ENCODE data around the gene CORO1C. TPM values are rescaled to one million over a fixed set of nuclear protein-coding genes. Genes with fewer than 3 reads are reported as not detected.

CORO1C gene
- total and polyA plus RNA-seq, 4 experiments from 2014 or later, result 8.0 to 12.6 (median 11.1) TPM

DNA sequence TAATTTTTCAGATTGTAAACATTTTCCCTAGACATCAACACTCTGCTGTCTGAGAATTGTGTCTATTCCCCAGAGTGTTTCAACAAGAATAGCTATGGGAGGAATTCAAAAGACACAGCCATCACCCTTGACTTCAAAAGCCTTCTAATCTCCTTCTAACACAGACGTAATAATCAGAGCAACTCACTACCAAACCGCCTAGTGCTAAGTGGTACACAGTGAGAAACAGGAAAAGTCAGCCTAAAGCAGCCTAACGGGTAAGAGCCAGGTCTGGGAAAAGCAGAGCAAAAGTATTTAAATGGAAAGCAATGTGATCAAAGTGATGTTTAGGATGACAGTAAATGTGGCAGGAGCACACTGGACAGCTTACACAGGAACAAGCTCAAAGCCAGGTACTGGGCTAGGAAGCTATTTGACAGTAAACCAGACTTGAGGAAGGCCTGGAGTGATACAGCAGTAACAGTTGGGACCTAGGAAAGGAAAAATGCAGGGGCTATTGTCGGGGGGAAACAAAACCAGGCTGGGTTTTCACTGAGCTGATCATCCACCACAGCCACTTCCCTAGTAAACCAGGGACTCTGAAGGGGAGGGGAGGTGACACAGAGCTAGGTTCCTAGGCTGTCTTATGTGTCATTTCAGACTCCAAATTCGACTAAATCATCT lies 29.4 kb downstream of the CORO1C start:
- Mint-ChIP-seq H3K9me3 (no peaks in the 10 kb centered on the region), H3K27me3 (no peaks in the 10 kb centered on the region), H3K27ac (peak overlapping the region in 1 of 7 donors; percentile 66), H3K4me3 (no peak overlapping the region), H3K4me1 (peaks cover 0 to 7% (median 0%) of the 10 kb centered on the region in 4 donors), H3K36me3 (no peaks in the 10 kb centered on the region)
- H3K36me3 ChIP-seq (ENCODE audit: insufficient read depth, low read length), result no peaks in the 10 kb centered on the region
- ChIA-PET POLR2A (ENCODE audit: partially characterized antibody) (no interaction called here), CTCF (ENCODE audit: partially characterized antibody) (interaction anchor here (0.8 to 1.7 kb wide), 5 partner anchors 11 to 249 kb away, joined by 3 to 5 read pairs (median 4); no protein-coding TSS in a partner anchor)
- no peaks in the 10 kb centered on the region for H3K9me3 ChIP-seq (ENCODE audit: control insufficient read depth in 1 of 2, low read length in 2 of 2)
- no peaks in the 10 kb centered on the region for H3K27me3 ChIP-seq (ENCODE audit: insufficient read depth, low read length)
- intact Hi-C loops (cut with micrococcal nuclease), result no loop called here
- no peak overlapping the region for H3K4me3 ChIP-seq (ENCODE audit: low read length in 2 of 2)
- no peak overlapping the region for H3K27ac ChIP-seq (ENCODE audit: low read depth, low read length)
- no peaks in the 10 kb centered on the region for H3K4me1 ChIP-seq (ENCODE audit: insufficient read depth, low read length)
- no peak for DNase-seq

DNA sequence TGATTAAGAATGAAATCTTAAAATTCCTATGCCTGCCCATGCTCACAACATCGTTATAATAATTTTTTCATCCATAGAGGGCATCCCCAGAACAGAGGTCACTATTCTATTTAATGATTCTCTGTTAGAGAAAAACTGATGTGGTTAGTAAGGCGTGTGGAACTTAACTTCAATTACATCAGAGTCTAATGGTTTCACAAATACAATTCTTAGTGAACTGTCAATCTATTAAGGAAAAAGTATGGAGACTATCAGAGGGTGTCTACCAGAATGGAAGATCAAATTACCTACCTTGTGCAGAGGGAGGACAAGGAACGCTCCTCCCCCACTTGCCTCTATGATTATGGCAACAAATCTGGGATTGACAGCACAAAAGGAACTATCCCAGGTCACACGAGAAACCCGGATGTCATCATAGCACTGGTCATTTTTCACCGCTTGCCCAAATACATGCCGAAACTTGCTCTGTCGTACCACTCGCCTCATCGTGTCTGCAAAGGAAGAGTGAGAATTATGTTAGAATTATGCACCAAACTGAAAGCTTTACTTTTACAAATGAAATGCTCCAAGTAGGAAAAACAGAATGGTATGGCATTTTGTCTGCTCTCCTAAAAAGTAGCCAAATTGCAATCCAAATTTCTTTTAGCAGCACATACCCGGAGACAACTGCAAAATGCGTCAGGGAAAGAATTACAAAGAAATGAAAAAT lies 30.3 kb downstream of the CORO1C start:
- Histone ChIP-seq H3K27ac (ENCODE audit: low read depth, low read length) (no peak overlapping the region), H3K4me3 (ENCODE audit: low read length in 2 of 2) (no peak overlapping the region), H3K27me3 (ENCODE audit: insufficient read depth, low read length) (no peaks in the 10 kb centered on the region), H3K9me3 (ENCODE audit: control insufficient read depth in 1 of 2, low read length in 2 of 2) (no peaks in the 10 kb centered on the region), H3K36me3 (ENCODE audit: insufficient read depth, low read length) (no peaks in the 10 kb centered on the region), H3K4me1 (ENCODE audit: insufficient read depth, low read length) (peaks cover 7% of the 10 kb centered on the region)
- ChIA-PET CTCF (ENCODE audit: partially characterized antibody) (interaction anchor here (0.8 to 1.7 kb wide), 3 partner anchors 10 to 83 kb away, joined by 4 to 5 read pairs (median 4); no protein-coding TSS in a partner anchor), POLR2A (ENCODE audit: partially characterized antibody) (no interaction called here)
- no peak overlapping the region for H3K27ac Mint-ChIP-seq
- H3K9me3 Mint-ChIP-seq, result no peaks in the 10 kb centered on the region
- no peaks in the 10 kb centered on the region for H3K36me3 Mint-ChIP-seq
- DNase-seq, result no peak
- H3K4me3 Mint-ChIP-seq, result no peak overlapping the region
- no peaks in the 10 kb centered on the region for H3K27me3 Mint-ChIP-seq
- intact Hi-C loops (cut with micrococcal nuclease), result no loop called here
- peaks cover 1 to 8% (median 3%) of the 10 kb centered on the region in 4 donors for H3K4me1 Mint-ChIP-seq

DNA sequence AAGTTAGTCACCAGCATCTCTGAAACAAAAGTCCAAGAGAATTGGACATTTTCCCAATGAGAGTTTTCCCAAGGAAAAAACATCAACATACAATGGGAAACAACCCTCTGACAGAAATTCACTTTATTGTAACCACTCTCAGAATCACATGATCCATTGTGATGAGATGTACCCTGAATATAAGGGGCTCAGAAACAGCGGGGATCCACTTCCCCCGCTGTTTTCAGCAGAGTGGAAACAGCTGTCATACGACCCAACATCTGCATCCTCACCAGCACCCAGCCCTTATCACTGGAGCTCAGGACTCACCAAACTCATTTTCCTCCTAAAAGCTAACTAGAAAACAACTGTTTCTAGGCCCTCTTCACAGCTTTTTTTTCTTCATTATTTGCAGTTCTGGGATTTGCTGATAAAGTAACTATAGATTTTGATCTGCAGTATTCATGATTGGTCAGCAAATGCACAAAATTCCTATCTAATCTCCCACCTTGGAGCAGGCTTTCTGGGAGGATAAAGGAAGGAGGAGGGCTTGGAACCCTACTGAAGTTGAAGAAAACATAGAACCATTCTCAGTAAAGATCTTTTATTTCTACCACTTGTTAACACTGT lies 31.3 kb downstream of the CORO1C start:
- Histone ChIP-seq H3K4me3 (ENCODE audit: low read length in 2 of 2) (no peak overlapping the region), H3K27me3 (ENCODE audit: insufficient read depth, low read length) (no peaks in the 10 kb centered on the region), H3K9me3 (ENCODE audit: control insufficient read depth in 1 of 2, low read length in 2 of 2) (no peaks in the 10 kb centered on the region), H3K36me3 (ENCODE audit: insufficient read depth, low read length) (no peaks in the 10 kb centered on the region), H3K27ac (ENCODE audit: low read depth, low read length) (no peak overlapping the region), H3K4me1 (ENCODE audit: insufficient read depth, low read length) (peaks cover 9% of the 10 kb centered on the region)
- no peak for DNase-seq
- no peaks in the 10 kb centered on the region for H3K9me3 Mint-ChIP-seq
- H3K27ac Mint-ChIP-seq, result no peak overlapping the region
- H3K36me3 Mint-ChIP-seq, result no peaks in the 10 kb centered on the region
- intact Hi-C loops (cut with micrococcal nuclease), result no loop called here
- H3K4me1 Mint-ChIP-seq, result peaks cover 2 to 7% (median 6%) of the 10 kb centered on the region in 4 donors
- H3K27me3 Mint-ChIP-seq, result no peaks in the 10 kb centered on the region
- ChIA-PET POLR2A (ENCODE audit: partially characterized antibody) (no interaction called here), CTCF (ENCODE audit: partially characterized antibody) (no interaction called here)
- no peak overlapping the region for H3K4me3 Mint-ChIP-seq

DNA sequence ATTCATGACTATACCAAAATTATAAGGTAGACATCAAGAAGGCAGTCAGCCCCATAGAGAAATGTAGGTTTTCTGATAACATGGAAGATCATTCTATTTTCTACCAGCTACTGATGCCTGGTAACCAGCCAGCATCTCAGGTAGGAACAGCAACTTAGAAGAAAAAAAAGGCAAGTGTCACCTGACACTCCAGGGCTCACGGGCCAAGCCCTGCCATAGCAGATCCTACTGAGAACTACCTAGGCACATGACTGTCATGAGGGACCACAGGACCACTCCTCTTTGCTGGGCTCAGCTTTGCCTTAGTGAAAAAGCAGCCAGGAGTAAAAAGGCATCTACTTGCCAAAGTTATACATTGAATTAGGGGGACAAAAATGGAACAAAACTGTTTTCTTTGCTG lies 33.4 kb downstream of the CORO1C start:
- Mint-ChIP-seq H3K4me3 (no peak overlapping the region), H3K27me3 (no peaks in the 10 kb centered on the region), H3K27ac (peak overlapping the region in 1 of 7 donors; percentile 13), H3K36me3 (no peaks in the 10 kb centered on the region), H3K9me3 (no peaks in the 10 kb centered on the region), H3K4me1 (peaks cover 4 to 16% (median 14%) of the 10 kb centered on the region in 4 donors)
- H3K27me3 ChIP-seq (ENCODE audit: insufficient read depth, low read length), result no peaks in the 10 kb centered on the region
- H3K4me1 ChIP-seq (ENCODE audit: insufficient read depth, low read length), result peaks cover 9% of the 10 kb centered on the region
- CTCF ChIA-PET (ENCODE audit: partially characterized antibody), result interaction anchor here (1.4 kb wide), 1 partner anchor 12 kb away, joined by 4 read pairs; no protein-coding TSS in a partner anchor
- no peak overlapping the region for H3K4me3 ChIP-seq (ENCODE audit: low read length in 2 of 2)
- intact Hi-C loops (cut with micrococcal nuclease), result no loop called here
- H3K9me3 ChIP-seq (ENCODE audit: control insufficient read depth in 1 of 2, low read length in 2 of 2), result no peaks in the 10 kb centered on the region
- H3K27ac ChIP-seq (ENCODE audit: low read depth, low read length), result no peak overlapping the region
- POLR2A ChIA-PET (ENCODE audit: partially characterized antibody), result no interaction called here
- H3K36me3 ChIP-seq (ENCODE audit: insufficient read depth, low read length), result no peaks in the 10 kb centered on the region
- no peak for DNase-seq

DNA sequence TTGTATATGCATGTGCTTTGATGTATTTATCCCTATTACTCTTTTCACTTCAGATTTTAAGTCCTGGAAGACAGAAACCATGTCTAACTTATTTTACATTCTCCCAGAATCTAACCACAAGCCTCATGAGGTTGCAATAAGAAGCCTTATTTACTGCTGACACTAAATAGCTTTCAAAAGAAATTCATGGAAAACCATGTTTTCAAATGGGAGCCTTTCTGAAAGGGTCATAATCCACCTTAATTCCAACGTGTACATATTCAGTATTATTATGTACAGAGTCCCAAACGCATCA lies 34.4 kb downstream of the CORO1C start:
- ChIA-PET CTCF (ENCODE audit: partially characterized antibody) (no interaction called here), POLR2A (ENCODE audit: partially characterized antibody) (no interaction called here)
- Mint-ChIP-seq H3K27me3 (no peaks in the 10 kb centered on the region), H3K27ac (peak overlapping the region in 1 of 7 donors; percentile 19), H3K36me3 (no peaks in the 10 kb centered on the region), H3K9me3 (no peaks in the 10 kb centered on the region), H3K4me3 (no peak overlapping the region), H3K4me1 (peaks cover 7 to 24% (median 19%) of the 10 kb centered on the region in 4 donors)
- Histone ChIP-seq H3K4me1 (ENCODE audit: insufficient read depth, low read length) (peaks cover 13% of the 10 kb centered on the region), H3K4me3 (ENCODE audit: low read length in 2 of 2) (no peak overlapping the region), H3K27me3 (ENCODE audit: insufficient read depth, low read length) (no peaks in the 10 kb centered on the region), H3K27ac (ENCODE audit: low read depth, low read length) (no peak overlapping the region), H3K36me3 (ENCODE audit: insufficient read depth, low read length) (no peaks in the 10 kb centered on the region), H3K9me3 (ENCODE audit: control insufficient read depth in 1 of 2, low read length in 2 of 2) (no peaks in the 10 kb centered on the region)
- intact Hi-C loops (cut with micrococcal nuclease), result no loop called here
- no peak for DNase-seq

DNA sequence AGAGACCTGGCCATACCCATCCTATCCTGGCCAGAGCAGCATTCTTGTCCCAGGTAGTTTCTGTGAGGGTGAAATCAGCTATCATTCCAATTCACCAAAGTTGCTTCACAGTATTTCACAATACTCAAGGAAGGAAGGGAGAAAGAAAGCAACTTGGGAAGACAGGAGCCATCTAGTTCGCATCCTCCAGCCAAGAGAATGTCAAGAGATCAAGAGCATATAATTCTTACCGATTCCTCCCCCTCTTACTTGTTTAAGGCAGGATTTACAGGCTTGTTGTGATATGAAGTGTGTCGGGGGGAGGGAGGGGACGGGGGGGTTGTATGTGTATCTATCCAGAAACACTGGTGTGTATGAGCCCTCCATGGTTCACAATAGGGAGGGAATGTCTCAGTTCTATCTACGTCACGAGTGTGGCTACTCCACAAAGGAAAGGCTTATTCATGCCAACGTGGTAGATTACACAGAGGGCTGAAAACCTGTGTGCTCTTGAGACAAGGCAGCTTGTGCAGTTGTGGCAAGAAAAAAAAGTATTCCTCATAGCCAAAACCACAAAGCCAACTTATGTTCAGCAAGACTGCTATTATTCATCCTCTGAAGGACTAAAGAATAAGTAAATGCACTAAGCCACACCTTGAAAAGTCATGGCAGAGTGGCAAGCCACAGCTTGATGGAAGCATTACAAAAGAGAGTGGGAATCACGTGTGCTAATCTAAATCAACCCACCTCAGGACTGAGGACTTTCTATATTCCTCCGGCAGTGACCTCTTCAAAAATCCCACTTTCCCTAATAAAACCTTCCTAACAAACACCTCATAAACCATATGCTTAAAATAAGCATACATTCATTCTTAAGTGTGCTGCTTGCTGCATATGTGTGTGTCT lies 35.0 kb downstream of the CORO1C start:
- POLR2A ChIA-PET (ENCODE audit: partially characterized antibody), result interaction anchor here (0.7 kb wide), 1 partner anchor 161 kb away, joined by 4 read pairs; the partner anchor contains the start of gene SSH1
- no peak overlapping the region for H3K27ac ChIP-seq (ENCODE audit: low read depth, low read length)
- peak overlapping the region in 2 of 7 donors; percentile 19 to 62 for H3K27ac Mint-ChIP-seq
- H3K36me3 Mint-ChIP-seq, result no peaks in the 10 kb centered on the region
- no peak for DNase-seq
- H3K9me3 Mint-ChIP-seq, result no peaks in the 10 kb centered on the region
- no peaks in the 10 kb centered on the region for H3K27me3 ChIP-seq (ENCODE audit: insufficient read depth, low read length)
- no peaks in the 10 kb centered on the region for H3K27me3 Mint-ChIP-seq
- H3K4me3 Mint-ChIP-seq, result peak overlapping the region in 1 of 8 donors; percentile 38
- H3K36me3 ChIP-seq (ENCODE audit: insufficient read depth, low read length), result no peaks in the 10 kb centered on the region
- CTCF ChIA-PET (ENCODE audit: partially characterized antibody), result interaction anchor here (0.8 to 2.9 kb wide), 4 partner anchors 10 to 108 kb away, joined by 3 to 9 read pairs (median 4); no protein-coding TSS in a partner anchor
- H3K4me1 ChIP-seq (ENCODE audit: insufficient read depth, low read length), result peaks cover 19% of the 10 kb centered on the region
- H3K9me3 ChIP-seq (ENCODE audit: control insufficient read depth in 1 of 2, low read length in 2 of 2), result no peaks in the 10 kb centered on the region
- H3K4me1 Mint-ChIP-seq, result peaks cover 11 to 30% (median 25%) of the 10 kb centered on the region in 4 donors
- no peak overlapping the region for H3K4me3 ChIP-seq (ENCODE audit: low read length in 2 of 2)
- intact Hi-C loops (cut with micrococcal nuclease), result no loop called here
